ENCODE results near the gene TMEM128. TPM values are rescaled to one million over a fixed set of nuclear protein-coding genes. Genes with fewer than 3 reads are reported as not detected.

The TMEM128 gene
- total and polyA plus RNA-seq, 2 of the 13 experiments (the other 11 are each of a cell fraction or from before 2014, with no cell fraction given): 19.4 to 27.9 TPM

- BruUV-seq (replicated peaks): no TSS peak
Measured at GRCh38 chr4:4233610-4234009, 14.4 kb downstream of the TMEM128 start.

More at GRCh38 chr4:4233610-4234009, 14.4 kb downstream of the TMEM128 start:
- Histone ChIP-seq H3K9me3 (ENCODE audit: low read length) (peaks cover 6% of the 10 kb centered on the region; the same call in 1 of the 2 replicates), H3K4me3 (replicated peaks in 1 of 3; ENCODE audit: insufficient read depth in 1 of 3, low read depth in 2 of 3, low read length in 3 of 3) (no peak overlapping the region), H3K27me3 (ENCODE audit: control insufficient read depth in 1 of 2, insufficient read depth in 2 of 2, low read length in 2 of 2) (peaks cover 0 to 2% of the 10 kb centered on the region in 2 experiments; a peak in 2 of 5 replicates), H3K79me2 (ENCODE audit: insufficient read depth, low read length) (no peaks in the 10 kb centered on the region), H3K27ac (ENCODE audit: extremely low read length, insufficient read depth, low read length) (no peak overlapping the region), H3K4me2 (ENCODE audit: low read depth, low read length) (no peak overlapping the region), H2AFZ (ENCODE audit: low read length) (no peak overlapping the region), H3K9ac (ENCODE audit: insufficient read depth, low read depth, low read length) (no peak overlapping the region), H4K20me1 (ENCODE audit: insufficient read depth, low read length) (no peaks in the 10 kb centered on the region; the same call in 1 of the 2 replicates), H3K36me3 (replicated peaks in 1 of 2; ENCODE audit: control insufficient read depth in 1 of 2, insufficient read depth in 2 of 2, low read length in 2 of 2) (peaks cover 3 to 8% of the 10 kb centered on the region in 2 experiments; a peak in 3 of 5 replicates), H3K4me1 (ENCODE audit: insufficient read depth, low read length) (no peaks in the 10 kb centered on the region)
- intact Hi-C loops (cut with micrococcal nuclease; ENCODE audit: unreplicated experiment): loop anchor here (2.0 kb wide), 1 partner anchor 17 kb away; no protein-coding TSS in a partner anchor
- DNase-seq (ENCODE audit: low spot score) (no peak), ATAC-seq (no peak), FAIRE-seq (no peak)
- POLR2A ChIA-PET: no interaction called here
- CTCF ChIA-PET (ENCODE audit: low intra/inter-chr PET ratio, low total read pairs): no interaction called here
- WGBS (ENCODE audit: low lambda C conversion rate): 95% methylated on average over 2 of the region's 2 CpGs
- TF ChIP-seq, protein P1, sequence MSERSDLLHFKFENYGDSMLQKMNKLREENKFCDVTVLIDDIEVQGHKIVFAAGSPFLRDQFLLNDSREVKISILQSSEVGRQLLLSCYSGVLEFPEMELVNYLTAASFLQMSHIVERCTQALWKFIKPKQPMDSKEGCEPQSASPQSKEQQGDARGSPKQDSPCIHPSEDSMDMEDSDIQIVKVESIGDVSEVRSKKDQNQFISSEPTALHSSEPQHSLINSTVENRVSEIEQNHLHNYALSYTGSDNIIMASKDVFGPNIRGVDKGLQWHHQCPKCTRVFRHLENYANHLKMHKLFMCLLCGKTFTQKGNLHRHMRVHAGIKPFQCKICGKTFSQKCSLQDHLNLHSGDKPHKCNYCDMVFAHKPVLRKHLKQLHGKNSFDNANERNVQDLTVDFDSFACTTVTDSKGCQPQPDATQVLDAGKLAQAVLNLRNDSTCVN (CRISPR knock-in tag; IDR thresholded peaks at IDR 0.05; ENCODE audit: borderline replicate concordance): no peak
- TF ChIP-seq, protein P2, sequence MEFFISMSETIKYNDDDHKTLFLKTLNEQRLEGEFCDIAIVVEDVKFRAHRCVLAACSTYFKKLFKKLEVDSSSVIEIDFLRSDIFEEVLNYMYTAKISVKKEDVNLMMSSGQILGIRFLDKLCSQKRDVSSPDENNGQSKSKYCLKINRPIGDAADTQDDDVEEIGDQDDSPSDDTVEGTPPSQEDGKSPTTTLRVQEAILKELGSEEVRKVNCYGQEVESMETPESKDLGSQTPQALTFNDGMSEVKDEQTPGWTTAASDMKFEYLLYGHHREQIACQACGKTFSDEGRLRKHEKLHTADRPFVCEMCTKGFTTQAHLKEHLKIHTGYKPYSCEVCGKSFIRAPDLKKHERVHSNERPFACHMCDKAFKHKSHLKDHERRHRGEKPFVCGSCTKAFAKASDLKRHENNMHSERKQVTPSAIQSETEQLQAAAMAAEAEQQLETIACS (CRISPR knock-in tag; IDR thresholded peaks at IDR 0.05): no peak
- no peak for TF ChIP-seq ZNF781 (CRISPR knock-in tag; IDR thresholded peaks at IDR 0.05; ENCODE audit: borderline replicate concordance, not compliant biosample characterization)
- no peak for TF ChIP-seq EED (CRISPR knock-in tag; IDR thresholded peaks at IDR 0.05)
- TF ChIP-seq FOXO4 (CRISPR knock-in tag; conservative IDR thresholded peaks at IDR 0.05): no peak
- in situ Hi-C loops (cut with HindIII; ENCODE audit: extremely low pct_ligation_motif_present, low pct_unique_long_range_greater_than_20kb): no loop called here

Data from HepG2 (cell line).